A673 (cell line): Measurements from ENCODE around the gene NUDT15. TPM values are rescaled to one million over a fixed set of nuclear protein-coding genes. Genes with fewer than 3 reads are reported as not detected.

ENCODE experiments used
- BruUV-seq: library from RNA; stranded (reverse); fragments of 400-500 nt; replicated peaks from 2 replicates; lab custom pipeline; 2021; lab: Mats Ljungman, UMichigan
- CTCF ChIA-PET: fragments of 300-600 bp; sonication (Branson Sonifier 250); formaldehyde crosslinking; loops from one replicate; lab custom pipeline; 2022; ENCODE audit warnings: antibody characterized with exemption; lab: Charles Lee
- POLR2A ChIA-PET: fragments of 300-600 bp; sonication (Branson Sonifier 250); formaldehyde crosslinking; loops from one replicate; lab custom pipeline; 2022; ENCODE audit warnings: antibody characterized with exemption; ENCODE audit not compliant: low non-redundant PET; lab: Charles Lee
- DNase-seq: peaks from one replicate; pipeline ENCODE4 v3.0.0-alpha.2; 2015; ENCODE audit warnings: low spot score
- H3K27ac ChIP-seq: fragments of 200-600 bp; sonication (generic); 2 replicates; pipeline ENCODE4 v1.5.1; 2016; ENCODE audit warnings: mixed run types, low read depth, mild to moderate bottlenecking, mixed read lengths, antibody characterized with exemption, low read length; ENCODE audit not compliant: poor library complexity, severe bottlenecking
- H3K27me3 ChIP-seq: fragments of 200-600 bp; sonication (generic); replicated peaks from 2 replicates; pipeline ENCODE4 v1.6.1; 2017; ENCODE audit warnings: mixed run types, low read depth, mild to moderate bottlenecking, mixed read lengths, antibody characterized with exemption, low read length; ENCODE audit not compliant: insufficient read depth, poor library complexity
- H3K36me3 ChIP-seq: fragments of 200-600 bp; sonication (generic); 2 replicates; pipeline ENCODE4 v1.6.1; 2016; ENCODE audit warnings: mixed run types, mild to moderate bottlenecking, mixed read lengths, antibody characterized with exemption, low read length; ENCODE audit not compliant: insufficient read depth, poor library complexity, severe bottlenecking
- H3K4me1 ChIP-seq: fragments of 200-600 bp; sonication (generic); 2 replicates; pipeline ENCODE4 v1.6.1; 2017; ENCODE audit warnings: mixed run types, mild to moderate bottlenecking, mixed read lengths, antibody characterized with exemption, low read length; ENCODE audit not compliant: insufficient read depth, poor library complexity, severe bottlenecking
- H3K4me3 ChIP-seq: fragments of 200-600 bp; sonication (generic); 2 replicates; pipeline ENCODE4 v1.5.1; 2016; ENCODE audit warnings: low read depth, mixed run types, mild to moderate bottlenecking, mixed read lengths, low read length; ENCODE audit not compliant: poor library complexity, severe bottlenecking
- H3K9me3 ChIP-seq: fragments of 200-600 bp; sonication (generic); 2 replicates; pipeline ENCODE4 v1.6.1; 2016; ENCODE audit warnings: mixed run types, low read depth, mild to moderate bottlenecking, mixed read lengths, antibody characterized with exemption, low read length; ENCODE audit not compliant: poor library complexity, severe bottlenecking
- EZH2 ChIP-seq: fragments of 200-600 bp; sonication (generic); IDR thresholded peaks from 2 replicates; pipeline ENCODE4 v1.6.1; 2017; ENCODE audit warnings: borderline replicate concordance, low read depth, mild to moderate bottlenecking, mixed read lengths, antibody characterized with exemption, low read length; ENCODE audit not compliant: poor library complexity, severe bottlenecking
- intact Hi-C: fragments of 100-400 bp; cut with micrococcal nuclease; formaldehyde crosslinking; loops from one replicate; pipeline ENCODE4 v1.10.0; 2022; ENCODE audit not compliant: unreplicated experiment
- total RNA-seq: library from RNA; stranded (reverse); gene quantifications from 2 replicates; pipeline ENCODE4 v1.2.3, GENCODE V29; 2021
- TF ChIP-seq, protein P1 (sequence below): fragments of 300-800, 200-600 bp; sonication (generic); conservative IDR thresholded peaks from 2 replicates; pipeline ENCODE4 v1.5.1; 2017; ENCODE audit warnings: low read depth, mild to moderate bottlenecking, antibody characterized with exemption, low read length, moderate library complexity, mixed read lengths

Gene NUDT15
- total RNA-seq, 1 experiment from 2014 or later, result 52.2 TPM

DNA sequence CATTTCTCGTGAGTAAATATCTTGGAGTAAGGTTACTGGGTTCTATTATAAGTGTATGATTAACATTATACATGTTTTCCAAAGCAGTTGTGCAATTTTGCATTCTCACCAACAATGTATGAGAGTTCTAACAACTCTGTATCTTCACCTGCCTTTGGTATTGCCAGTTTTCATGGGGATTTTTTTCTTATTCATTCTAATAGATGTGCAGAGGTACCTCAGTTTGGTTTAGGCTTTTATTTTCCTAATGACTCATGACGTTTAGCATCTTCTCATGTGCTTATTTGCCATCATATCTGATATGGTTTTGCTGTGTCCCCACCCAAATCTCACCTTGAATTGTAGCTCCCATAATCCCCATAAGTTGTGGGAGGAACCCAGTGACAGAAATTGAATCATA lies 7.7 kb upstream of the NUDT15 start:
- intact Hi-C loops, result no loop called here
- DNase-seq, result no peak

DNA sequence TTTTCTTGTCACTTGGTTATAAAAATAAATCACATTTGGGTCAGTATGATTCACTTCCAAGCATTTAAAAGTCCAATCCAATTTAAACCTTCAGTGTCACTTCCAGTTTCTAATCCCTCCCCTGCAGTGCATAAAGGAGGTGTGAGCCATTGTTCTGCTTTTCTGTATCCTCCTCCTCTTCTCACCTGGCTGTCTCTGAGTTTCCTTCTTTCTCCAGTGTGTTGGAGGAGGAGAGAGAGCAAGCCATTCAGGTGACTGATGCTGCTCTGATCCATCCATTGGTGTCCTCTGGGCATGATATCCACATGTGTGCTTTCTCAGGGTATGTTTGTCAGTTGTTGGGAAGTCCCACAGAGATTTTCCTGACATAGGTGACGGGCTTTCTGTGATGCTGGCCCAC lies 1.2 kb downstream of the NUDT15 start:
- Histone ChIP-seq H3K9me3 (no peaks in the 10 kb centered on the region), H3K27me3 (no peaks in the 10 kb centered on the region), H3K4me1 (peaks cover 8% of the 10 kb centered on the region), H3K27ac (peak overlapping the region; percentile 97), H3K36me3 (peaks cover 17% of the 10 kb centered on the region), H3K4me3 (peak overlapping the region; percentile 58)
- DNase-seq, result no peak
- intact Hi-C loops, result loop anchor here (5.0 kb wide), 1 partner anchor 729 kb away; no protein-coding TSS in a partner anchor
- BruUV-seq, result no TSS peak
- TF ChIP-seq, protein P1, sequence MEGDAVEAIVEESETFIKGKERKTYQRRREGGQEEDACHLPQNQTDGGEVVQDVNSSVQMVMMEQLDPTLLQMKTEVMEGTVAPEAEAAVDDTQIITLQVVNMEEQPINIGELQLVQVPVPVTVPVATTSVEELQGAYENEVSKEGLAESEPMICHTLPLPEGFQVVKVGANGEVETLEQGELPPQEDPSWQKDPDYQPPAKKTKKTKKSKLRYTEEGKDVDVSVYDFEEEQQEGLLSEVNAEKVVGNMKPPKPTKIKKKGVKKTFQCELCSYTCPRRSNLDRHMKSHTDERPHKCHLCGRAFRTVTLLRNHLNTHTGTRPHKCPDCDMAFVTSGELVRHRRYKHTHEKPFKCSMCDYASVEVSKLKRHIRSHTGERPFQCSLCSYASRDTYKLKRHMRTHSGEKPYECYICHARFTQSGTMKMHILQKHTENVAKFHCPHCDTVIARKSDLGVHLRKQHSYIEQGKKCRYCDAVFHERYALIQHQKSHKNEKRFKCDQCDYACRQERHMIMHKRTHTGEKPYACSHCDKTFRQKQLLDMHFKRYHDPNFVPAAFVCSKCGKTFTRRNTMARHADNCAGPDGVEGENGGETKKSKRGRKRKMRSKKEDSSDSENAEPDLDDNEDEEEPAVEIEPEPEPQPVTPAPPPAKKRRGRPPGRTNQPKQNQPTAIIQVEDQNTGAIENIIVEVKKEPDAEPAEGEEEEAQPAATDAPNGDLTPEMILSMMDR, result no peak
- TF ChIP-seq EZH2, result no peak
- ChIA-PET POLR2A (no interaction called here), CTCF (no interaction called here)

More for the DNA sequence above, 7.7 kb upstream of the NUDT15 start:
- ChIA-PET CTCF (no interaction called here), POLR2A (no interaction called here)
- Histone ChIP-seq H3K36me3 (no peaks in the 10 kb centered on the region), H3K4me3 (no peak overlapping the region), H3K9me3 (peaks cover 13% of the 10 kb centered on the region), H3K4me1 (no peaks in the 10 kb centered on the region), H3K27me3 (no peaks in the 10 kb centered on the region), H3K27ac (no peak overlapping the region)
- TF ChIP-seq, protein P1, result no peak
- TF ChIP-seq EZH2, result no peak
- BruUV-seq, result no TSS peak

DNA sequence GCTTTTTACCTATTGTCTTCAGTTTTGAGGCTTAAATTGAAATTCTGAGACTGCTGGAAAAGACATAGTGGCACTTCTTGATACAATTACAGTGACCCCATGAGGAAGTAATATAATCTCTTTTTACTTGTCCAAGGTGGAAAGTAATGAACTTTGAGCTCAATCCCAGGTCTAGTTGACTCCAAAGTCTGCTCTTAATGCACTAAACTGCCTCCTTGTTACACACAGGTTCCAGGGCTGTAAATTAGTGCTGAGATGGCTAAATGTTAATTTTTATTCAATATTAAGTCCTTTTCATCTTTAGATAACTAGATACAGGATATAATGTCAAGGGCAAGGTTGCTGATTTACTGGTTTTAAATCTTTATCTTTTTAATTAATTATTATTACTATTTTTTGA lies 2.5 kb downstream of the NUDT15 start:
- no peak overlapping the region for H3K4me3 ChIP-seq
- no TSS peak for BruUV-seq
- intact Hi-C loops, result no loop called here
- no peak for DNase-seq
- peaks cover 17% of the 10 kb centered on the region for H3K36me3 ChIP-seq
- POLR2A ChIA-PET, result no interaction called here
- no peaks in the 10 kb centered on the region for H3K27me3 ChIP-seq
- no peaks in the 10 kb centered on the region for H3K9me3 ChIP-seq
- CTCF ChIA-PET, result interaction anchor here (0.5 kb wide), 1 partner anchor 55 kb away, joined by 4 read pairs; no protein-coding TSS in a partner anchor
- no peak overlapping the region for H3K27ac ChIP-seq
- peaks cover 8% of the 10 kb centered on the region for H3K4me1 ChIP-seq
- TF ChIP-seq EZH2, result no peak
- TF ChIP-seq, protein P1, result no peak
